HEK293T (cell line): ENCODE results near the gene TOMM6.
A peak's percentile ranks its signal among the peaks of the same experiment; 100 is the strongest.

Source experiments
- CTCF ChIA-PET: fragments of 350-600 bp; formaldehyde crosslinking; extraction: SDS; loops from one replicate; lab custom pipeline; 2021; ENCODE audit warnings: antibody characterized with exemption, inconsistent platforms; lab: Yijun Ruan, JAX
- POLR2A ChIA-PET: fragments of 350-600 bp; formaldehyde crosslinking; extraction: SDS; loops from one replicate; lab custom pipeline; 2020; ENCODE audit warnings: antibody characterized with exemption, inconsistent platforms; lab: Yijun Ruan, JAX
- DNase-seq: peaks from one replicate; pipeline ENCODE4 v3.0.0; 2012; ENCODE audit warnings: mixed read lengths; ENCODE audit errors: extremely low spot score
- ARNT ChIP-seq: fragments of 450-650 bp; IDR thresholded peaks from 2 replicates; pipeline ENCODE4 v1.6.1; 2017; ENCODE audit warnings: mild to moderate bottlenecking
- BHLHE40 ChIP-seq: fragments of 450-650 bp; IDR thresholded peaks from 2 replicates; pipeline ENCODE4 v1.6.1; 2016; ENCODE audit warnings: mild to moderate bottlenecking, moderate library complexity, borderline replicate concordance
- CTBP1 ChIP-seq: fragments of 450-650 bp; IDR thresholded peaks from 2 replicates; pipeline ENCODE4 v1.6.1; 2016; ENCODE audit warnings: borderline replicate concordance
- ELF4 ChIP-seq: fragments of 450-650 bp; IDR thresholded peaks from 2 replicates; pipeline ENCODE4 v1.6.1; 2017; ENCODE audit warnings: antibody characterized with exemption
- FOXA1 ChIP-seq: fragments of 450-650 bp; IDR thresholded peaks from 2 replicates; pipeline ENCODE4 v1.6.1; 2016; ENCODE audit warnings: mild to moderate bottlenecking
- FOXK2 ChIP-seq: fragments of 450-650 bp; IDR thresholded peaks from 2 replicates; pipeline ENCODE4 v1.6.1; 2016; ENCODE audit warnings: mild to moderate bottlenecking
- FOXM1 ChIP-seq: fragments of 450-650 bp; IDR thresholded peaks from 2 replicates; pipeline ENCODE4 v1.6.1; 2017; ENCODE audit warnings: mild to moderate bottlenecking, borderline replicate concordance
- HDGF ChIP-seq: fragments of 450-650 bp; IDR thresholded peaks from 2 replicates; pipeline ENCODE4 v1.6.1; 2017; ENCODE audit warnings: antibody characterized with exemption, borderline replicate concordance
- L3MBTL2 ChIP-seq: fragments of 450-650 bp; conservative IDR thresholded peaks from 2 replicates; pipeline ENCODE4 v1.6.1; 2016; ENCODE audit warnings: mild to moderate bottlenecking
- LEF1 ChIP-seq: fragments of 450-650 bp; IDR thresholded peaks from 2 replicates; pipeline ENCODE4 v1.6.1; 2017; ENCODE audit warnings: mild to moderate bottlenecking, borderline replicate concordance
- NFRKB ChIP-seq: fragments of 450-650 bp; IDR thresholded peaks from 2 replicates; pipeline ENCODE4 v1.6.1; 2016; ENCODE audit warnings: mild to moderate bottlenecking, moderate library complexity
- SP1 ChIP-seq: fragments of 450-650 bp; IDR thresholded peaks from 2 replicates; pipeline ENCODE4 v1.6.1; 2017
- SUZ12 ChIP-seq: fragments of 450-650 bp; IDR thresholded peaks from 2 replicates; pipeline ENCODE4 v1.6.1; 2016; ENCODE audit warnings: mild to moderate bottlenecking
- TARDBP ChIP-seq: fragments of 450-650 bp; IDR thresholded peaks from 2 replicates; pipeline ENCODE4 v1.6.1; 2016
- ZNF384 ChIP-seq: fragments of 450-650 bp; IDR thresholded peaks from 2 replicates; pipeline ENCODE4 v1.6.1; 2016
- TF ChIP-seq, protein P1 (sequence below): fragments of 450-650 bp; IDR thresholded peaks from 2 replicates; pipeline ENCODE4 v1.6.1; 2016

Gene TOMM6

DNA sequence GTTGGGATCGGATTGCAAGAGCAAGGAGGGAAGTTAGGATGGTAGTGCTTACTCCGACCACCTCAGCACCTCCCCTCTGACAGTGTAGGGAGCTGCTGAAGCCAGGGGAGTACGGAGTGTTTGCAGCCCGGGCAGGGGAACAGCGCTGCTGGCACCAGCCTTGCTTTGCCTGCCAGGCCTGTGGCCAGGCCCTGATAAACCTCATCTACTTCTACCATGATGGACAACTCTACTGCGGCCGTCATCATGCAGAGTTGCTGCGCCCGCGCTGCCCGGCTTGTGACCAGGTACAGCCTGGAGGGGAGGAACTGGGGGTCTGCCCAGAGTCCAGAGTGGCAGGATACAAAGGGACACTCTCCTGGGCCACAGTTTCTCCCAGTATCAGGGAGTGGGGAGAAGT lies 2.2 kb upstream of the TOMM6 start:
- POLR2A ChIA-PET, result no interaction called here
- CTCF ChIA-PET, result interaction anchor here (0.9 to 3.1 kb wide), 2 partner anchors 136 to 259 kb away, joined by 3 to 37 read pairs; partner anchors contain the start of gene MED20
- DNase-seq, result no peak
- TF ChIP-seq FOXK2 (no peak), FOXA1 (no peak), ZNF384 (no peak), NFRKB (no peak), SP1 (no peak), SUZ12 (no peak), LEF1 (no peak), FOXM1 (no peak), L3MBTL2 (no peak), ELF4 (no peak), ARNT (no peak), TARDBP (no peak), CTBP1 (no peak), HDGF (no peak), BHLHE40 (no peak)
- TF ChIP-seq, protein P1, sequence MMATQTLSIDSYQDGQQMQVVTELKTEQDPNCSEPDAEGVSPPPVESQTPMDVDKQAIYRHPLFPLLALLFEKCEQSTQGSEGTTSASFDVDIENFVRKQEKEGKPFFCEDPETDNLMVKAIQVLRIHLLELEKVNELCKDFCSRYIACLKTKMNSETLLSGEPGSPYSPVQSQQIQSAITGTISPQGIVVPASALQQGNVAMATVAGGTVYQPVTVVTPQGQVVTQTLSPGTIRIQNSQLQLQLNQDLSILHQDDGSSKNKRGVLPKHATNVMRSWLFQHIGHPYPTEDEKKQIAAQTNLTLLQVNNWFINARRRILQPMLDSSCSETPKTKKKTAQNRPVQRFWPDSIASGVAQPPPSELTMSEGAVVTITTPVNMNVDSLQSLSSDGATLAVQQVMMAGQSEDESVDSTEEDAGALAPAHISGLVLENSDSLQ, result no peak

DNA sequence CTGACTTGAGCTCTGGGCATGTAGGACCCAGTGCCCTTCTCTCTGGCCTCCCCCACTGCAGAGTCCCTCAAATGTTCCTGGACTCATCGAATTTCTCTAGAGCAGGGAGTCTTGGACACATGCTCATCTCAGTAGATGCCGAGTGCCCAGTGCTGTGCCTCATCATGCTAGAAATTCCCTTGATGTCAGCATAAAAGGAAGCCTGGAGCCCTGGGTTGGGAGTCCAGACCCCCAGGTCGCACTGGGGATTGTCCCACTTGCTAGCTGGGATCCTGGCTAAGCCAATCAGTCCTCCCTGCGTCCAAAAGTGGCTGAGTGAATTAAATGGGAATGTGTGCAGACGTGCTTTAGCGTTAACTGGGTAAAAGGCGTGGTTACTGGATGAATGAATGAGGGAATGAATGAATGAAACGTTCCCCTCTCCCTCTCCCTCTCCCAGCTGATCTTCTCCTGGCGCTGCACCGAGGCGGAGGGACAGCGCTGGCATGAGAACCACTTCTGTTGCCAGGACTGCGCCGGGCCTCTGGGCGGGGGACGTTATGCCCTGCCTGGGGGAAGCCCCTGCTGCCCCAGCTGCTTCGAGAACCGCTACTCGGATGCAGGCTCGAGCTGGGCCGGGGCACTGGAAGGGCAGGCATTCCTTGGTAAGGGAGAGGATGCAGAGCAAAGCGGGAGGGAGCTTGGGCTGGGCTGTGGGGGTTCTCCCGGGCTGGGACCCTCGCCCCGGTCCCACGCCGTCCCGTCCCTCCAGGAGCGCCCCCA lies 1.6 kb upstream of the TOMM6 start:
- POLR2A ChIA-PET, result interaction anchor here (1.1 to 2.7 kb wide), 12 partner anchors 18 to 331 kb away, joined by 3 to 15 read pairs (median 8); partner anchors contain the start of genes BYSL, MED20 and TAF8

DNA sequence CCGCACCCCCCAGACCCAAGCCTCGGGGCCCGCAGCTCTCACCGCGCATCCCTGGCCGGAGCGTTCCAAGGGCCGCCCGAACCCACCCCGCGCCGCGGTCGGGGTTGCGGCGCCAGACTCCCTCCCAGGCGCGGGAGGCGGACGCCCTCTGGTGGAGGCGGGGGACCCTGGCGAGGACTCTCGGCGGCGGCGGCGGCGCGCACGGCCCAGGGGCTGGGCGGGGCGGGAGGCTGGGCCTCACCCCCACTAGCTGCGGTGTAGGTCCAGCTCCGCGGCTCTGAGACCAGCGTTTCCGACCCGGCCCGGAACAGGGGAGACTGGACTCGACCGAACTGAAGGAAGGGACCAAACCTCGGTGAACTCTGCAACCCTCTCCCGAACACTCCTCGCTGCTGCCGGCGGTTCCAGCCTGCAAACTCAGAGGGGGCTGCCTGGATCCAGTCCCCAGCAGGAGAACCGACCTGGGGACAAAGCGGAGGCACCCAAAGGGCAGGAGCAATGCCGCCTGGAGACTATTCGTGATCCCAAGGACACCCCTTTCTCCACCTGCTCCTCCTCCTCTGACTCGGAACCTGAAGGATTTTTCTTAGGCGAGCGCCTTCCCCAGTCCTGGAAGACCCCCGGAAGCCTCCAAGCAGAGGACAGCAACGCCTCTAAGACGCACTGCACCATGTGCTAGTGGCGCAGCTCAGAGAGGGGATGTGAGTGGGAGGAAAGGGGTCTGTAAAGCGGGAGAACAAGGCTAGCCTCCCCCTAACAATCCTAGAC lies 859 bp upstream of the TOMM6 start:
- peak; percentile 78 for DNase-seq
- ChIA-PET CTCF (interaction anchor here (0.6 to 3.1 kb wide), 17 partner anchors 15 to 880 kb away, joined by 3 to 37 read pairs (median 3); partner anchors contain the start of genes BYSL, MED20 and TAF8), POLR2A (interaction anchor here (0.7 to 2.7 kb wide), 26 partner anchors 10 to 330 kb away, joined by 3 to 15 read pairs (median 4); partner anchors contain the start of genes BYSL, MED20, TAF8 and USP49)
- TF ChIP-seq CTBP1 (no peak), HDGF (no peak), SUZ12 (no peak), SP1 (no peak), FOXM1 (no peak), ELF4 (no peak)

More for the DNA sequence above, 1.6 kb upstream of the TOMM6 start:
- CTCF ChIA-PET, result interaction anchor here (0.6 to 3.1 kb wide), 8 partner anchors 17 to 881 kb away, joined by 3 to 37 read pairs (median 9); partner anchors contain the start of genes BYSL, MED20 and TAF8
- peak; percentile 20 for DNase-seq
- no peak for TF ChIP-seq NFRKB
- no peak for TF ChIP-seq ZNF384
- no peak for TF ChIP-seq CTBP1
- no peak for TF ChIP-seq LEF1
- no peak for TF ChIP-seq ARNT
- TF ChIP-seq, protein P1, result no peak
- TF ChIP-seq FOXA1, result no peak
- TF ChIP-seq FOXK2, result no peak
- no peak for TF ChIP-seq SP1
- TF ChIP-seq L3MBTL2, result no peak
- TF ChIP-seq FOXM1, result no peak
- TF ChIP-seq ELF4, result no peak
- no peak for TF ChIP-seq SUZ12
- TF ChIP-seq BHLHE40, result no peak
- no peak for TF ChIP-seq HDGF

DNA sequence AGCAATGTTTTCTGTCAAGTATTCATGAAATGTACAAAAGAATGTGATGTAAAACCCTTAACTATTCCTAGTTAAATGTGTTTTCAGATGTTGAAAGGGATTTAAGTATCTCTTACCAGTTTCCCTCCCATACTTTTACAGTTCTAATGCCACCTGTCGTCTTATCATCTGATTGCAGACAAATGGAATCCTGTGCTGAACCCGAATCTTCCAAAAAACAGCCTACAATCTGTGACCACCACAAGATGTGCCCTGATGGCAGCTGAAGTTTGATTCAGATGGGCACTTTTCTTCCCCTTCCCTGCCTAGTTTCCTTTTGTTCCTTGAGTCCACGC lies 1.9 kb downstream of the TOMM6 start:
- ChIA-PET POLR2A (no interaction called here), CTCF (no interaction called here)
- DNase-seq, result no peak

More for the DNA sequence above, 1.9 kb downstream of the TOMM6 start:
- no peak for TF ChIP-seq ELF4
- TF ChIP-seq FOXA1, result no peak
- TF ChIP-seq SUZ12, result no peak
- no peak for TF ChIP-seq NFRKB
- TF ChIP-seq FOXK2, result no peak
- TF ChIP-seq ARNT, result no peak
- TF ChIP-seq LEF1, result no peak
- no peak for TF ChIP-seq ZNF384
- no peak for TF ChIP-seq BHLHE40
- TF ChIP-seq TARDBP, result no peak
- TF ChIP-seq FOXM1, result no peak
- TF ChIP-seq HDGF, result no peak
- TF ChIP-seq L3MBTL2, result no peak
- no peak for TF ChIP-seq SP1
- TF ChIP-seq CTBP1, result no peak
- TF ChIP-seq, protein P1, result no peak
